ENCODE data around the gene NLRP1.

NLRP1 gene

GRCh38 chr17:5511401-5512225 is 72.7 kb downstream of the NLRP1 start:
- no peak for DNase-seq

- no peak for DNase-seq
Measured at GRCh38 chr17:5510771-5511170, 73.5 kb downstream of the NLRP1 start.

DNA sequence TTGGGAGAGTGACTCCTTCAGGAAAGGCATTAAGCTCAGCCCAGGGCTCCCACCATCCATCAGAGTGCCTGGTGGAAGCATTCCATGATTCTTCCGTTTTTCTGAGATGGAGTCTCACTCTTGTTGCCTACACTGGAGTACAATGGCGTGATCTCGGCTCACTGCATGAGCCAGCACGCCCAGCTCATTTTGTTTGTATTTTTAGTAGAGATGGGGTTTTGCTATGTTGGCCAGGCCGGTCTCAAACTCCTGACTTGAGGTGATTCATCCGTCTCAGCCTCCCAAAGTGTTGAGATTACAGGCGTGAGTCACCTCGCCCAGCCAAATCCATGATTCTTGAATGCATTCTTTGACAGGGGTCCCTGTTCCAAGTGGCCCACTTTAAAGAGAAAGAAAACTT is 74.8 kb downstream of the NLRP1 start:
- DNase-seq = no peak

DNA sequence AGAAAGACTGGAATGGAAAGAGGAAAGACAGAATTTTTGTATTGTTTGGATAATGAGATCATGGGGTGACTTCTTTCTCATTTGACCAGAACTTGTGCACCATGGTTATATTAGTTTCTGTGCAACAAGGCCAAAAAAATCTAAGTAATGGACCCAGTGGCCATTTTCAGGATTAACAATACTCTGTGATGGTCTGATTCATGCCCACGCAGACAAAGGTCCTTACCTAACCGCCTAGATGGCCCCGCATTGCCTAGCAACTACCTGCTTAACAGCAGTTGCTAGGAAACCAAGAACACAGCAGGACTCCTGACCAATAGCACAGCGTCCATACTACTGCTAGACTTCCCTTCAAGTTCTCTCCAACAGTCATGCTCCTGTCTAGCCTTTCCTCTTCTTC is 75.5 kb downstream of the NLRP1 start:
- DNase-seq = peak; percentile 82

DNA sequence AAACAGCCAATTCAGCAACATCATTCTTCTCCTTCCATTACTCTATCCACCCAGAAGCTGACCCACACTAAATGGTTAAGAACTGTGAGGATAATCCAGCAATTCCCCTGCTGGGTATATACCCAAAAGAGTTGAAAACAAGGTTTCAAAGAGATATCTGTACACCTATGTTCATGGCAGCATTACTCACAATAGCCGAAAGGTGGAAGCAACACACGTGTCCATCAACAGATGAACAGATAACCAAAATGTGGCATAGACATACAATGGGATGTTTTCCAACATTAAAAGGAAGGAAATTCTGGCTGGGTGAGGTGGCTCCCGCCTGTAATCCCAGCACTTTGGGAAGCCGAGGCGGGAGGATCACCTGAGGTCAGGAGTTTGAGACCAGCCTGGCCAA is 78.0 kb downstream of the NLRP1 start:
- DNase-seq = no peak

GRCh38 chr17:5502552-5502951 is 81.8 kb downstream of the NLRP1 start:
- no peak for DNase-seq

DNA sequence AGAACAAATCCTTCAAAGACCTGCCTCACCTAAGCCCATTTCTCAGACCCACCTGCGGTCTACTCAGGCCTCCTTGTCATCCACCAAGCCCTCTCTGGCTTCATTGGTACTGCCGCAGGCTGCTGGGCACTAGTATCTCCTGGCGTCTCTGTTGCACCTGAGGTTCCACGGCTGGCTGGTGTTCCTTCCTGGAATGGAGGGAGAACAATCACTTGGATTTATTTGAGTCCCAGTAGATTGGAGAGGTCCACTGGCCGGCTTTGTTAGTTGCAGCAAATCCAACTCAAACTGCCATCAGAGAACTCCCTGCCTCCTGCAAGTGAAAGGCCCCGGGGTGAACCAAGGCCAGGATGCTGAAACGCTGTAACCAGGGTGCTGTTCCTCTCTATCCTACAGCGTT is 82.6 kb downstream of the NLRP1 start:
- DNase-seq = no peak

GRCh38 chr17:5500589-5501391 is 83.5 kb downstream of the NLRP1 start:
- DNase-seq = peak; percentile 91

DNA sequence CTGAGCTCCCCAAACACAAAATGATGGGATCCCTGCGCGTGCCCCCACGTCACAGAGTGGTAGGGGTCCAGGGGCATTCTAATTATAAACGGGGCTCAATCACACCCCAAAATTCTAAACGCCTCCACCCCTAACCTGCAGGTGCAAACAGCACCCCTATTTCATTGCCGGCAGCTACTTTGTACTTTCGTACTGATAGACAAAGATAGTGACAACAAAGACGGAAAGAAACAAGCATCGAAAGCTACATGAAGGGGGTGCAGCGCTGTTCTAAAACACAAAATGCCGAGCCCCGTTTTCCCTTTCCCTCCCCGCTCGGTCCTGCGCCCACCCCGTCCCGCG is 84.1 kb downstream of the NLRP1 start:
- no peak for DNase-seq

- DNase-seq = peak; percentile 46
Measured at GRCh38 chr17:5499476-5500231, 84.7 kb downstream of the NLRP1 start.

DNA sequence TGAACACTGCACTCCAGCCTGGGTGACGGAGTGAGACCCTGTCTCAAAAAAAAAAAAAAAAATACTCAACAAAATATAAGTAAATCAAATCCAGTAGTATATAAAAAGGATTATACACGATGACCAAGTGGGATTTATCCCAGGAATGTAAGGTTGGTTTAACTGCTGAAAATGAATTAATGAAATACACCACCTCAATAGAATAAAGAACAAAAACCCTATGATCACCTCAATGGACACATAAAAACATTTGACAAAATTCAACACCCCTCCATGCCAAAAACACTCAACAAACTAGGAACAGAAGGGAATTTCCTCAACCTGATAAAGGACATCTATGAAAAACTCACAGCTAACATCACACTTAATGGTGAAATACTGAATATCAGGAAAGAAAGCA is 91.3 kb downstream of the NLRP1 start:
- DNase-seq = no peak

DNA sequence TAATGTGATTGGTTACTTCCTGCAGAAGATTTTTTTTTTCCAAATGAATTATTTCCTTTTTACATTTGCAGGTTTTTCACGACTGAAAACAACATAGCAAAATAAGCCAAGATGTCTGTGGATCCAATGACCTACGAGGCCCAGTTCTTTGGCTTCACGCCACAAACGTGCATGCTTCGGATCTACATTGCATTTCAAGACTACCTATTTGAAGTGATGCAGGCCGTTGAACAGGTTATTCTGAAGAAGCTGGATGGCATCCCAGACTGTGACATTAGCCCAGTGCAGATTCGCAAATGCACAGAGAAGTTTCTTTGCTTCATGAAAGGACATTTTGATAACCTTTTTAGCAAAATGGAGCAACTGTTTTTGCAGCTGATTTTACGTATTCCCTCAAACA is 95.6 kb downstream of the NLRP1 start:
- no peak for DNase-seq

DNA sequence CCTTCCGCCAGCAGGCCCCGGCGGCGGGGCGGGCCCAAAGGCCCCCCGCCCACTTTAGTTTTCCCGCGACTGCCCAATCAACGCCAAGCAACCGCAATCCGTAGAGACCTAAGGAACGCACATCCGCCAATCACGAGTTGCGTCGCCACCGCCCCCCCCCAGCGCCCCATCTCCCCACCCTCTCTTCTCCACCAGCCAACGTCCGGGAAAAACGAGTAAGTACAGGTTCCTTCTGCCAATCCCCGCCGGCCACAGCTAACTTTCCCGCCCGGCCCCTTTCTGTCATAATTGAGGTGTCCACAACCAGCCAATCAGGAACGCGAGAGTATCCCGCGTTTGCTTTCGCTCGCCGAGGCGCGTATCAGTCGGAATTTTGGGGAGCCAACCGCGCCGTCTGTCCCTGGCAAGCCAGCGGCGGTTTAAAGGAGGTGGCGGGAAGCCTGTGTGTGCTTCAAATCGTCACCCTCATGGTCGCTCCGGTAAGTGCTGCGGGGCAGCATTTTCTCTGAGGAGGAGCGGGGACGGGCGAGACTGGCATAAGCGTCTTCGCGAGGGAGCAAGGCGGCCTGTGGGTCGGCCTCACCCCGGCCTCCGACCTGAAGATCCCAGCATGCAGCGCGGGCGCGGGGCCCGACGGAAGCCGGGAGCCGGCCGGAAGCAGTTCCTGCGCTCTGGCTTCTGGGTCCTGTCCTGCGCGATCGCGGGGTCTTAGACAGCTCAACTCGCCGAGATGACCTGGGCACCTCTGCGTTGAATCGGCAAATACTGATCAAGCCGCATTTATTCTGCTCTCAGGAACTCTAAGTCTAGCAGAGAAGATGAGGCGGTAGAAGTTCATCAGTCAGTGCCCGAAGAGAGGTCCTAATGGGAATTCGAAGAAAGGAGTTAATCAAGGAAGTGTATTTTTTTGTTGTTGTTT is 97.8 kb downstream of the NLRP1 start, which contains the start of gene MIS12:
MIS12 (plus strand) TSS at position 361 of the 919 bp plus-strand sequence. CDS start 2,297 bp downstream, outside the sequence.
- DNase-seq = peak; percentile 99

DNA sequence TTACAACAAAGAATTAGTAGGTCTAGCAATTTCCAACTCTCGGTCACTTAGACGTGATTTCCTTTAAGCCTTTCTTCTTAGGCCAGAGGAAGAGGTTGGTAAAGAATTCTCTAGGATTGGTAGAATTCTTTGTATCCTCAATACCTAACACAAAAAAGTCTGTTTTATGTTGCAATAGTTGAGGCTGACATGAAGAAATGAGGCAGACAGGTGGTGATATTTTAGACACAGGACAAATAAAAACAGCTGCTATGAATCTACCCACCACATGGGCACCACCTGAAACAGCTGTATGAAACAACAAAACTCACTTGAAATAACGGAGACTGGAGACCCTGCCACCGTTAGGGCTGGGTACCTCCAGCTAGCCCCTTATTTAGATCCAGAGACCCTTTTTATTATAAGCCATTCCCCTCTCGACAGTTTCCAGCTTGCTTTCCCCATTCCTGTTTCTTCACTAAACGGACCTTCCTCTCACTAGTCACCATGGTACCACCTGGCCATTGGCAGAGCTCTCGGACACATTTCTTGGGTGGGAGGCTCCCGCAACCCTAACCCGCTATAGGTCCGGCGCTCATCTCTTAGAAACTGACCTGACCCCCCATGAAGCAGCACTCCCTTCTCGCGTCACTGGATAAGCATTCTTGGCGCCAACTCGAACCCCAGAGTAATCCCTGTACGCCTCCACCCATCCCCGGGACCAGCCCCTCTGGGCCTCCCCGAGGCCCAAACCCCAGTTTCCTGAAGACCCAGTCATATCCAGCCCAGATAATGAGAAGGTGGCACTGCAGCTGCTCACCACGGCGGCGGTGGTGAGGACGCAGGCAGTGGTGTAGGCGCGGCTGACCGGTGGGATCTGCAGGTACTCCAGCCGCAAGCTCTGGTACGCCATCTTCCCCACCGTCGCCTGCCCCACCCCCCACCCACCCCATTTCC is 98.8 kb downstream of the NLRP1 start, which contains the start of gene DERL2:
DERL2 (minus strand) TSS at position 909 of the 936 bp plus-strand sequence; CDS start at position 892, 17 bp downstream.
- DNase-seq = no peak

DNA sequence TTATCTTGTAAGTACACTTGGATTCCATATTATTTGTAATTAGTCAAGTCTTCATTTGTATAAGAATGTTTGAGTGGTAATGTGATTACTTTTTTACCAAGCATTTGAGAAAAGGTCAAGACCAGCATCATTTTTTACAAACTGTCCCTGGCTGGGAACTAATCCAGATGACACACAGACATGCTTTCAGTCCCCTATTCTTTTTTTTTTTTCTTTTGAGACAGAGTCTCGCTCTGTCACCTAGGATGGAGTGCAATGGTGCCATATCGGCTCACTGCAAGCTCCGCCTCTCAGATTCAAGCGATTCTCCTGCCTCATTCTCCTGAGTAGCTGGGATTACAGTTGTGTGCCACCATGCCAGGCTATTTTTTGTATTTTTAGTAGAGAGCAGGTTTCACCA is 102.9 kb downstream of the NLRP1 start:
- DNase-seq = no peak

DNA sequence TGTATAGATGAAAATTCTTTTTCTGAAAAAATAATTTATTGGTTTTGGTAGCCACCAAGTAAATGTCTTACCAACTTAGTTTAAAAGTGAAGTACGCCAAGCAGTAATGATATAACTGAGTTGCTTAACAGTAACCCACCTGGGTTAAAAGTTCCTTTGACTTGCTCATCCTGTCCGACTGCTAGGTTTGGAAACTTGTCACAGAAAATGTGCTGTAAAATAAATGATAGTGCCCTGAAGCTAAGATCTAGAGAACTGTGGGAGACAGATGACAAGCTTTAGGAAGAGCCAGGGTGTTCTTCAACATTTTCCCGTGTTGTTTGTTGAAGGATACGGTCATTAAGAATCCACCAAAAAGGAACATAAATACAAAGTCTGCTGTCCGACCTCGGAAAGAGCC is 103.3 kb downstream of the NLRP1 start:
- DNase-seq = no peak

DNA sequence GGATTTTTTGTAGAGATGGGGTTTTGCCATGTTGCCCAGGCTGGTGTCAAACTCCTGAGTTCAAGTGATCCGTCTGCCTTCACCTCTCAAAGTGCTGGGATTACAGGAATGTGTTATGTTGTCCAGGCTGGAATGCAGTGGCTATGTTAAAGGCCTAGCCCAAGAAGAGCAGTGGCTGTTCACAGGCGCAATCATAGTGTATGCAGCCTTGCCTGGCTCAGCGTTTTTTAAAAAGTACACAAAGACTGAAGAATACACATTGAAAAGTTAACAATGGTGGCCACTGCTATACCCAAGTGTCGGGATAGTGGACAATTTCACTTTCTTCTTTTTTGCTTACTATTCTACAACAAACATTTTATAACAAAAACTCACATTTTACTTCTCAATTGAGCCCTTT is 105.3 kb downstream of the NLRP1 start:
- no peak for DNase-seq

DNA sequence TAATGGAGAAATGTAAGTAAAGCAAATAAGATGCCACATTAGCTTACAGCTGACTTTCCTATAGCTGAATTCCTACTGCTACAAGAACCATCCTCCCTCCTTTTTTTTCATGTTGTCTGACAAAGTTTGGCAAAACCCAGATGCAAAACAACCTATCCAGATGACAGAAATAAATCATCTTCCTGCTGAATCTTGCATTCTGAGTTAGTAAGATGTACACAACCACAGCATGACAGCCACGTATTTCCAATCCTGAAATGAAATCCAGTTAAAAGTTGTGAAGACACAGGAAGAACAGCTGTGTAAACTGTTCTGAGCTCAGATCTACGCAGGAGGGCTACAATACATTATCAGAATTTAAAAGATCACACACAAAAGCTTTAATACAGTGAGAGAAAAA is 110.4 kb downstream of the NLRP1 start:
- DNase-seq = no peak

DNA sequence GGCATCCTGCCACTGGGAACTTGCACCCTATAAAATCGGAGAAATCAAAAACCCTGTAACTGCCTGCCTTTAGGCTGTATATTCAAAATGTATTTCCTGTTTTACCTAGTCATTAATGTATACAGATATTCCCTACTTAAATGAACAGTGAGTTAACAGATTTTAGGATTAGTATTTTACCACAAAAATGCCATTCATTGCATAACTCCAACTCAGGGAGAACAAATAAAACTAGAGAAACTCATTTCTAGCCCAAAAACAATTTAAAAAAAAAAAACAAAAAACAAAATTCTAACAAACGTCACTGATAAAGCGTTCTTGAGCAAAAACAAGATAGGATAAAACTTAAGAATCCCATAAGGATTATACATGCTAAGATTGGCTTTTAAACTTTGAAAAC is 111.8 kb downstream of the NLRP1 start:
- no peak for DNase-seq

GRCh38 chr17:5468075-5468473 is 116.2 kb downstream of the NLRP1 start:
- no peak for DNase-seq

- no peak for DNase-seq
Measured at GRCh38 chr17:5467416-5467815, 116.9 kb downstream of the NLRP1 start.
